Tibial artery (tissue), 4 donors: Measurements from ENCODE around the gene WEE2.

ENCODE experiments used
- DNase-seq, 2 donors: peaks; one replicate each; pipeline ENCODE4 v3.0.0-alpha.2; 2019
- H3K27ac ChIP-seq, 2 donors: fragments of 200-600 bp; sonication (generic) in 1 of 2; 1 replicate in 1 of 2; 2 replicates in 1 of 2; pipeline ENCODE4 v1.5.1; 2018 to 2019; ENCODE audit warnings: mild to moderate bottlenecking in 1 of 2
- H3K27me3 ChIP-seq, 2 donors: fragments of 200-600 bp; sonication (generic) in 1 of 2; one replicate each; pipeline versions ENCODE4 v1.5.1 to v1.6.0; 2016 to 2019
- H3K36me3 ChIP-seq, 3 donors: fragments of 200-600 bp; sonication (generic) in 2 of 3; one replicate each; pipeline ENCODE4 v1.5.1; 2016 to 2019; ENCODE audit warnings: mild to moderate bottlenecking in 2 of 3
- H3K4me1 ChIP-seq, 4 donors: fragments of 200-600 bp; sonication (generic) in 2 of 4; 1 replicate in 3 of 4; 2 replicates in 1 of 4; pipeline ENCODE4 v1.5.1; 2016 to 2019
- H3K4me3 ChIP-seq, 2 donors: fragments of 200-600 bp; sonication (generic) in 1 of 2; 1 replicate in 1 of 2; 2 replicates in 1 of 2; pipeline ENCODE4 v1.5.1; 2018 to 2019; ENCODE audit warnings: mild to moderate bottlenecking in 2 of 2
- H3K9me3 ChIP-seq, 3 donors: fragments of 200-600 bp; sonication (generic) in 1 of 3; one replicate each; pipeline ENCODE4 v1.5.1; 2016 to 2019
- intact Hi-C: fragments of 100-400 bp; cut with DNase I; formaldehyde crosslinking; loops from one replicate; pipeline ENCODE4 v1.15.0; 2023; ENCODE audit warnings: low total_unique reads
- TF ChIP-seq, protein P1 (sequence below), 2 experiments: fragments of 200-600 bp in 1 of 2; fragments of 450-650 bp in 1 of 2; IDR thresholded peaks; one replicate each; pipeline ENCODE4 v1.5.1; 2017 to 2019; ENCODE audit warnings: antibody characterized with exemption in 2 of 2, mild to moderate bottlenecking in 1 of 2, moderate library complexity in 1 of 2

WEE2 gene

DNA sequence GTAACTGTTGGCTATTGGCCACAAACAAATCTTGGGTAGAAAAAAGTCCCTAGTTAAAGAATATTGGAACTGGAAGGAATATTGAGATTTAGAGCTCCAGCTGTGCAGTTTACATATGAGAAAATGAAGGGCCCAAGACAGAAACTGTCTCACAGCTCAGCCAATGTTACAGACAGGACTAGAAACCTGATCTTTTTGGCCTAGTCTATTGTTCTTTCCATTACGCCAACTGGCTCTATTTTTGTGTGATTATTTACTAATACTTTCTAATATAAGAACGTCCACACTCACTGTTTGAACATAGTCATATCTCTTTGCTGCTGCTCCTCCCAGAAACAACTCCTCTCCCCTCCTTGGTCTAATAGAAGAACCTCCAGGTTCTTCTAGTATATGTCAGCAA lies 1.2 kb downstream of the WEE2 start:
- H3K4me1 ChIP-seq: no peaks in the 10 kb centered on the region
- no peaks in the 10 kb centered on the region for H3K27me3 ChIP-seq
- DNase-seq: no peak
- H3K36me3 ChIP-seq: peaks cover 0 to 17% (median 0%) of the 10 kb centered on the region in 3 donors
- TF ChIP-seq, protein P1, sequence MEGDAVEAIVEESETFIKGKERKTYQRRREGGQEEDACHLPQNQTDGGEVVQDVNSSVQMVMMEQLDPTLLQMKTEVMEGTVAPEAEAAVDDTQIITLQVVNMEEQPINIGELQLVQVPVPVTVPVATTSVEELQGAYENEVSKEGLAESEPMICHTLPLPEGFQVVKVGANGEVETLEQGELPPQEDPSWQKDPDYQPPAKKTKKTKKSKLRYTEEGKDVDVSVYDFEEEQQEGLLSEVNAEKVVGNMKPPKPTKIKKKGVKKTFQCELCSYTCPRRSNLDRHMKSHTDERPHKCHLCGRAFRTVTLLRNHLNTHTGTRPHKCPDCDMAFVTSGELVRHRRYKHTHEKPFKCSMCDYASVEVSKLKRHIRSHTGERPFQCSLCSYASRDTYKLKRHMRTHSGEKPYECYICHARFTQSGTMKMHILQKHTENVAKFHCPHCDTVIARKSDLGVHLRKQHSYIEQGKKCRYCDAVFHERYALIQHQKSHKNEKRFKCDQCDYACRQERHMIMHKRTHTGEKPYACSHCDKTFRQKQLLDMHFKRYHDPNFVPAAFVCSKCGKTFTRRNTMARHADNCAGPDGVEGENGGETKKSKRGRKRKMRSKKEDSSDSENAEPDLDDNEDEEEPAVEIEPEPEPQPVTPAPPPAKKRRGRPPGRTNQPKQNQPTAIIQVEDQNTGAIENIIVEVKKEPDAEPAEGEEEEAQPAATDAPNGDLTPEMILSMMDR (IDR thresholded peaks at IDR 0.05): no peak
- no peak overlapping the region for H3K27ac ChIP-seq
- no peaks in the 10 kb centered on the region for H3K9me3 ChIP-seq
- intact Hi-C loops: no loop called here
- no peak overlapping the region for H3K4me3 ChIP-seq

DNA sequence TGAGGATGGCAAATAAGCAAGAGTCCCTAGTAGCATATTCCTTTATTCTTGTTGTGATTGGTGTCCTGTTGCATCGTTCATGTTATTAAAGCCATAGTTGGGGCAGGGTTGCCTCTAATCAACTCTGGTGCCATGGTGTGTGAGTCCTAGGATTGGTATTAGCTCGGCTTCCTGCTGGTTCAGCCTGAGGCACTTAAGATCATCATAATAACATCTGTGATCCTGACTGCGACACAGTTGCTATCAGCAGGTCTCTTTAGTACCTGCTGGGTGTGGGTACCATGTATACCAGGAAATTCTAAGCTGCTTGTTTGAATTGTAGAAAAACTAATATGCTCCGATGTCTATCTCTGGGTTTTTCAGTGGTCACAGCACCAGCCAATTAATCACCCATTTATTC lies 1.6 kb downstream of the WEE2 start:
- Histone ChIP-seq H3K9me3 (no peaks in the 10 kb centered on the region), H3K27ac (no peak overlapping the region), H3K4me1 (no peaks in the 10 kb centered on the region), H3K36me3 (peaks cover 0 to 21% (median 0%) of the 10 kb centered on the region in 3 donors), H3K27me3 (no peaks in the 10 kb centered on the region), H3K4me3 (no peak overlapping the region)
- TF ChIP-seq, protein P1 (IDR thresholded peaks at IDR 0.05): no peak
- DNase-seq: no peak
- intact Hi-C loops: no loop called here

DNA sequence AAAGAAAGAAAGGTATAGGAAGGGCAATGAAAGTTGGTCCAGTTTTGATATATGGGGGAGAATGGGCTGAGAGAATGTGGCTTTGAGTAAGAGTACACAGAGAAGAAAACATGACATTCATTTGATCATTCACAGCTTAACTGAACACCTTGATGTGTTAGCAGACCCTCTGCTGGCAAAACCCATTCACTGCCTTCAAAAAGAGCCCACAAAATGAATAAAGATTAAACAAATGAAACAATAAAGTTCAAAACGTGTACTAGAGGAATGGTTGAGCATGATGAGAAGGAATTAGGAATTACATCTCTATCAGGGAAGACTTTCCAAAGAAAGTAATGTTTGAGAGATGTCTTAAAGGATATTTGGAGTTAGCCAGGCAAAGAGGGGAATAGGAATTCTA lies 2.1 kb downstream of the WEE2 start:
- no peak overlapping the region for H3K27ac ChIP-seq
- H3K36me3 ChIP-seq: peaks cover 0 to 23% (median 0%) of the 10 kb centered on the region in 3 donors
- no peak overlapping the region for H3K4me3 ChIP-seq
- no peak for DNase-seq
- TF ChIP-seq, protein P1 (IDR thresholded peaks at IDR 0.05): no peak
- H3K4me1 ChIP-seq: no peaks in the 10 kb centered on the region
- no peaks in the 10 kb centered on the region for H3K27me3 ChIP-seq
- no peaks in the 10 kb centered on the region for H3K9me3 ChIP-seq
- intact Hi-C loops: no loop called here

DNA sequence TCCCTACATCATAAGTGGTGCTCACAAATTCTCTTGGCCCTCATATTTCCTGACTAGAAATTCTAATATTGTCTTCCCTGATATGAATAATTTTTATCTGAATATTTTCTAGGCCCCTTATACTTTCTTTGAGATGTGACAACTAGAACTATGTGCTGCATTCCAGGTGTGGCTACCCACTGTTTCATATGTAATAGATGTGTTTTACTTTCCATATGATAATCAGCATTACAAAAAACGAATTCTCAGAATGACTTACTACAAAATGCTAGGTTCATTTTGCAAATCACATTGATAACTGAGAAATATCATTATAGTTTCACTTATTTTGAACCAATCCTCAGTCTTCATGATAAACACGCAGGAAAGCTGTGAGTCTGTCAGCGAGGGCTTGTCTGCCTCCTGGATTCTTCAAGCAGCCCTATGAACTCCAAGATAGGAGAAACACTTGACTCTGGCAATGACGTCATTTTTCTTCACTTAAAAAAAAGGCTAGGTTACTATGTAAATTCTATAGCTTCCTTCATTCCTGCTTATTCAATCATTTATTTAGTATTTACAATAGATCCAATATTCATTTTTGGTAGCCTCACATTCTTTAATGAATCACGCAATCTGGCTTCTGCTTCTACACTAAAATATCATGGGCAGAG lies 4.6 kb downstream of the WEE2 start:
- Histone ChIP-seq H3K4me1 (no peaks in the 10 kb centered on the region), H3K4me3 (no peak overlapping the region), H3K9me3 (no peaks in the 10 kb centered on the region), H3K27me3 (no peaks in the 10 kb centered on the region), H3K27ac (no peak overlapping the region), H3K36me3 (peaks cover 0 to 23% (median 0%) of the 10 kb centered on the region in 3 donors)
- intact Hi-C loops: no loop called here
- TF ChIP-seq, protein P1 (IDR thresholded peaks at IDR 0.05): no peak
- no peak for DNase-seq

DNA sequence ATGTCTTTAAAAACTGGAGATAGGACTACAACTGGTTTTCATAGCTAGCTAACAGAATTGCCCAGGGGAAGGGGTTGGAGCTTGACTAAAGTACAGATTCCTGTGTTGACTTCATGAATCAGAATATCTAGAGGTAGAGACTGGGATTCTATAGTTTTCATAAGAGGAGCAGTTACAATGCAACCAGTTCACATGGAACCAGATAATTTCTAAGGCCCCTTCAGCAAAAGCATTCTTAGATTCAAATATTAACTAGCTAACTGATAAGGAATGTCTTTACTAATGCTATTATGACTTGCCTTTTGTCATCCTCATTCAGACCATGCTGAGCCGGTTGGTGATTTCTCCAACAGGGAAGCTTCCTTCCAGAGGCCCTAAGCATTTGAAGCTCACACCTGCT lies 5.7 kb downstream of the WEE2 start:
- Histone ChIP-seq H3K4me1 (no peaks in the 10 kb centered on the region), H3K27ac (no peak overlapping the region), H3K4me3 (no peak overlapping the region), H3K27me3 (no peaks in the 10 kb centered on the region), H3K9me3 (no peaks in the 10 kb centered on the region), H3K36me3 (peaks cover 0 to 23% (median 0%) of the 10 kb centered on the region in 3 donors)
- intact Hi-C loops: no loop called here
- no peak for DNase-seq
- TF ChIP-seq, protein P1 (IDR thresholded peaks at IDR 0.05): no peak

DNA sequence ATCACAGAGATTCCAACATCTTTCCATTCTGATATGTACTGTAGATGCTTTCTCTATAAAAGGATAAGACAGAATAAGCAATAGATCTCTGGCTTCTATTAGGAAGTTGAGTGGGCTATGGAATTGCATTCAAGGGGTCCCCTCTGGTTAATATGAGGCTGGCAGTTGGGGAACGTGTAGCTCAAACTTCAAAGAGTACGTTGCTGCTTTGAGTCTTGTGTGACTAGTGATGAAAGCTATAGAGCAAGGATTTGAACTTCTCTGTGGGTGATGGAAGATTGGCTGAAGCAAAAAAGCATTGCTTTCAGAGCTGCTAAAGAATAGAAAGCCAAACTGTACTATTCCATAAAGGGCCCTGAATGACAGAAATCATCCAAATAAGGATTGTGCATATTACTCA lies 6.4 kb downstream of the WEE2 start:
- H3K9me3 ChIP-seq: no peaks in the 10 kb centered on the region
- no peak for DNase-seq
- H3K27ac ChIP-seq: no peak overlapping the region
- H3K4me3 ChIP-seq: no peak overlapping the region
- TF ChIP-seq, protein P1 (IDR thresholded peaks at IDR 0.05): no peak
- no peaks in the 10 kb centered on the region for H3K4me1 ChIP-seq
- intact Hi-C loops: no loop called here
- H3K27me3 ChIP-seq: no peaks in the 10 kb centered on the region
- peaks cover 0 to 23% (median 0%) of the 10 kb centered on the region in 3 donors for H3K36me3 ChIP-seq
